ENCODE results near the gene SMAD6. TPM values are rescaled to one million over a fixed set of nuclear protein-coding genes. Genes with fewer than 3 reads are reported as not detected.

Gene SMAD6
- total and polyA plus RNA-seq, 9 of the 15 experiments (the other 6 are each of a cell fraction or from before 2014, with no cell fraction given): 0.10 to 15.5 (median 3.7) TPM

DNA sequence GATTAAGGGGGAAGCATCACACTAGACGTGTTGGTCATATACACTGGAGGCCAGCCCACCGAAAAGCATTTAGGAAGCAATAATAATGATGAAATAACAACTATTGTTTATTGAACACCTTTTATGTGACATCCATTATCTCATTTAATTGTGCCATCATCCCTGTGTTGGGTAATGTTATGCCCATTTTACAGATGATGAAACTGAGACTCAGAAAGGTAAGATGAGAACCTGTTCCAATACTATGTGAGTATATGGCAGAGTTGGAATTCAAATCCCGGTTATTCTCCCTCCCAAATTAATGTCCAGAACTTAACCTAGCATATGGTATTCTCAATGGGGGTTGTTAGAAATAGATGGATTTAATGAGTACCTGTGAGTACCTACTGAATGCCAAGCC is 99.2 kb downstream of the SMAD6 start:
- H3K27ac ChIP-seq (ENCODE audit: extremely low read depth, low read depth, low read length): no peak overlapping the region
- intact Hi-C loops (cut with micrococcal nuclease) (loop anchor here (5.0 kb wide), 1 partner anchor 51 kb away; no protein-coding TSS in a partner anchor), in situ Hi-C loops (cut with MboI) (no loop called here)
- no peak overlapping the region for H3K4me3 ChIP-seq
- DNase-seq (ENCODE audit: extremely low read depth in 1 of 4, low spot score in 3 of 4): no peak
- TF ChIP-seq CBX3 (IDR thresholded peaks at IDR 0.05; ENCODE audit: borderline replicate concordance in 1 of 2, low read length in 2 of 2) (0 out of 3 replicates have a peak, but pooled peaks of 1 of the 2 experiments have one; percentile 11), XRCC5 (IDR thresholded peaks at IDR 0.05; ENCODE audit: low read depth, low read length) (no peak), NEUROD1 (IDR thresholded peaks at IDR 0.05; ENCODE audit: borderline replicate concordance, low read depth, low read length, partially characterized antibody) (no peak), CEBPB (tag; IDR thresholded peaks at IDR 0.05) (peak; percentile 15; the same call in 1 of the 2 replicates), RBM25 (IDR thresholded peaks at IDR 0.05; ENCODE audit: low read depth, low read length, severe bottlenecking) (peak; percentile 99), BCOR (IDR thresholded peaks at IDR 0.05) (peak; percentile 93), RCOR1 (IDR thresholded peaks at IDR 0.05; ENCODE audit: borderline replicate concordance in 1 of 2, low read depth in 2 of 2, low read length in 2 of 2) (peak; percentile 55 to 69; a peak in 2 of 4 replicates), PHTF2 (CRISPR knock-in tag; IDR thresholded peaks at IDR 0.05) (no peak), CCAR2 (IDR thresholded peaks at IDR 0.05; ENCODE audit: low read depth, low read length) (no peak), GTF2E2 (tag; IDR thresholded peaks at IDR 0.05) (no peak), HDAC2 (IDR thresholded peaks at IDR 0.05) (peak; percentile 77; the same call in 1 of the 2 replicates), ADNP (tag; IDR thresholded peaks at IDR 0.05) (peak; percentile 83), SMARCA5 (IDR thresholded peaks at IDR 0.05) (peak; percentile 65; the same call in 1 of the 2 replicates), SETDB1 (IDR thresholded peaks at IDR 0.05; ENCODE audit: low read length) (no peak), POU5F1 (IDR thresholded peaks at IDR 0.05; ENCODE audit: borderline replicate concordance, low read depth, low read length, partially characterized antibody) (no peak), KDM1A (IDR thresholded peaks at IDR 0.05) (peak; percentile 84 to 85), HDAC1 (IDR thresholded peaks at IDR 0.05) (peak in 1 of 2 experiments; percentile 47; a peak in 1 of 4 replicates), CHD4 (IDR thresholded peaks at IDR 0.05; ENCODE audit: insufficient read depth, insufficient replicate concordance, low read depth, low read length, poor library complexity, severe bottlenecking) (peak; percentile 68)
- TF ChIP-seq, protein P1, sequence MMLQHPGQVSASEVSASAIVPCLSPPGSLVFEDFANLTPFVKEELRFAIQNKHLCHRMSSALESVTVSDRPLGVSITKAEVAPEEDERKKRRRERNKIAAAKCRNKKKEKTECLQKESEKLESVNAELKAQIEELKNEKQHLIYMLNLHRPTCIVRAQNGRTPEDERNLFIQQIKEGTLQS (IDR thresholded peaks at IDR 0.05): peak; percentile 36; the same call in 1 of the 2 replicates
- TF ChIP-seq, protein P1 (CRISPR knock-in tag; conservative IDR thresholded peaks at IDR 0.05): no peak
- TF ChIP-seq, protein P2, sequence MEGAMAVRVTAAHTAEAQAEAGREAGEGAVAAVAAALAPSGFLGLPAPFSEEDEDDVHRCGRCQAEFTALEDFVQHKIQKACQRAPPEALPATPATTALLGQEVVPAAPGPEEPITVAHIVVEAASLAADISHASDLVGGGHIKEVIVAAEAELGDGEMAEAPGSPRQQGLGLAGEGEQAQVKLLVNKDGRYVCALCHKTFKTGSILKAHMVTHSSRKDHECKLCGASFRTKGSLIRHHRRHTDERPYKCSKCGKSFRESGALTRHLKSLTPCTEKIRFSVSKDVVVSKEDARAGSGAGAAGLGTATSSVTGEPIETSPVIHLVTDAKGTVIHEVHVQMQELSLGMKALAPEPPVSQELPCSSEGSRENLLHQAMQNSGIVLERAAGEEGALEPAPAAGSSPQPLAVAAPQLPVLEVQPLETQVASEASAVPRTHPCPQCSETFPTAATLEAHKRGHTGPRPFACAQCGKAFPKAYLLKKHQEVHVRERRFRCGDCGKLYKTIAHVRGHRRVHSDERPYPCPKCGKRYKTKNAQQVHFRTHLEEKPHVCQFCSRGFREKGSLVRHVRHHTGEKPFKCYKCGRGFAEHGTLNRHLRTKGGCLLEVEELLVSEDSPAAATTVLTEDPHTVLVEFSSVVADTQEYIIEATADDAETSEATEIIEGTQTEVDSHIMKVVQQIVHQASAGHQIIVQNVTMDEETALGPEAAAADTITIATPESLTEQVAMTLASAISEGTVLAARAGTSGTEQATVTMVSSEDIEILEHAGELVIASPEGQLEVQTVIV (CRISPR knock-in tag; IDR thresholded peaks at IDR 0.05; ENCODE audit: borderline replicate concordance): no peak
- no peak for FAIRE-seq
- CTCF ChIA-PET (ENCODE audit: low intra/inter-chr PET ratio): no interaction called here
- H3K9ac ChIP-seq (ENCODE audit: insufficient read depth in 1 of 2, low read depth in 2 of 2, low read length in 2 of 2): no peak overlapping the region
- peaks cover 24 to 45% of the 10 kb centered on the region in 2 experiments for H3K4me1 ChIP-seq (replicated peaks in 1 of 2; ENCODE audit: control insufficient read depth in 2 of 2, insufficient read depth in 2 of 2, low read length in 2 of 2)
- H3K4me2 ChIP-seq (ENCODE audit: insufficient read depth, low read length): no peak overlapping the region
- no TSS peak for BruUV-seq (replicated peaks)
- POLR2A ChIA-PET: interaction anchor here (0.7 to 1.7 kb wide), 2 partner anchors 9 to 12 kb away, joined by 3 to 5 read pairs; no protein-coding TSS in a partner anchor
- H3K27me3 ChIP-seq (ENCODE audit: control insufficient read depth in 2 of 2, insufficient read depth in 2 of 2, low read length in 2 of 2): no peaks in the 10 kb centered on the region
- no peaks in the 10 kb centered on the region for H3K9me1 ChIP-seq (ENCODE audit: control insufficient read depth, insufficient read depth, low read length)
- H2AFZ ChIP-seq (ENCODE audit: low read depth, low read length): peak overlapping the region; percentile 44; the same call in 1 of the 2 replicates
- no peaks in the 10 kb centered on the region for H3K36me3 ChIP-seq (ENCODE audit: control insufficient read depth, insufficient read depth, low read length)
- H3K9me3 ChIP-seq (replicated peaks; ENCODE audit: control insufficient read depth, insufficient read depth, low read depth, low read length): no peaks in the 10 kb centered on the region
- no peak for ATAC-seq
- 59% methylated on average over 3 of the region's 3 CpGs for WGBS (ENCODE audit: insufficient coverage, low coverage, missing lambda C conversion rate)
- H4K20me1 ChIP-seq (replicated peaks; ENCODE audit: control insufficient read depth, insufficient read depth, low read length): no peaks in the 10 kb centered on the region
- H3K79me2 ChIP-seq (ENCODE audit: control insufficient read depth, insufficient read depth, low read length): no peaks in the 10 kb centered on the region

Data from K562 (cell line).